HG03045 (cell line): ENCODE results near the gene OR6C65.
"Not testable (repeated sequence)": the region's sequence is repeated elsewhere in the genome, so short reads cannot be mapped to it uniquely, and the experiment has no call there.

Experiments
- ATAC-seq: cut with Tn5 transposase; IDR thresholded peaks from one replicate; pipeline ENCODE4 v1.9.1; 2021; ENCODE audit warnings: mild to moderate bottlenecking, moderate library complexity; ENCODE audit not compliant: unreplicated experiment

OR6C65 gene

DNA sequence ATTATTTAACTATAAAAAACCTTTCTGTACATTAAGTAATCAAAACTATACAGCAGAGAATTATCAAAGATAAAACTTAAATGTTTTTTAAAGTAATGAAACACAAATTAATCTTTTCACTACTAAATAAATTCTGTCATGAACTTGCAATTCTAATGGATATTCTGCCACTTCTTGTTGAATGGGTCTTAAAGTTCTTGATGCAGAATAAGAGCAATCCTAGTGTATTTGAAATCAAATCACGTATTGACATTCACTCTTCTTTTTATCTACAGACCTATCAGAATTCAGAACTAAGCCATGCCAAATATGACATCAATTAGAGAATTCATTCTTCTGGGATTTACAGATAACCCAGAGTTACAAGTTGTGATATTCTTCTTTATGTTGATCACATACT is at the start of gene OR6C65:
Gene OR6C65 (plus strand): TSS at position 301 of the 400 bp plus-strand sequence. CDS start 0 bp downstream, at position 301.
- ATAC-seq: no peak

GRCh38 chr12:55355338-55355737 is 45.0 kb upstream of the OR6C65 start:
- not testable (repeated sequence) for ATAC-seq

DNA sequence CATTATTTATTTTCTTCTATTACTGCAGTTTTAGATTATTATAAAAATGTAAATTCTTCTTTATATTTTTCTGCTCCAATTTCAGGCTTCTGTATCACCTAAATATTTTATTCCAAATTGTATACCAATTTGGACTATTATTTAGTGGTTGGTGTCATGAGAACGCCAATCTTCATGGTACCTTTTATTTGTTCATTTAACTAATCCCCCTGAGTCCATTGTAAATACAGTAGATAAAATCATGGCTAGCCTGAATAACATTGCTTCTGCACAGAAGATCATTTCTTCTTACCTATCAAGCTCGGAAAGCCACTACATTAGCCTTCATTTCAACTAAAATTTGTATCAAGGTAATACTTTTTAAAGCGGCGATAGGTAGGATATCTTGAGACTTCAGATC is 37.7 kb upstream of the OR6C65 start, which contains the start of gene OR6C75:
Gene OR6C75 (plus strand): TSS at position 301 of the 400 bp plus-strand sequence. CDS start 2,136 bp downstream, outside the sequence.
- no peak for ATAC-seq

GRCh38 chr12:55365086-55365485 is 35.2 kb upstream of the OR6C65 start:
- ATAC-seq: no peak

- ATAC-seq: no peak
Observed at GRCh38 chr12:55372521-55372920, 27.8 kb upstream of the OR6C65 start.

GRCh38 chr12:55385891-55386290 is 14.4 kb upstream of the OR6C65 start:
- ATAC-seq: no peak

- no peak for ATAC-seq
Observed at GRCh38 chr12:55392032-55392795, 8.1 kb upstream of the OR6C65 start.

GRCh38 chr12:55396326-55396725 is 4.0 kb upstream of the OR6C65 start:
- no peak for ATAC-seq

DNA sequence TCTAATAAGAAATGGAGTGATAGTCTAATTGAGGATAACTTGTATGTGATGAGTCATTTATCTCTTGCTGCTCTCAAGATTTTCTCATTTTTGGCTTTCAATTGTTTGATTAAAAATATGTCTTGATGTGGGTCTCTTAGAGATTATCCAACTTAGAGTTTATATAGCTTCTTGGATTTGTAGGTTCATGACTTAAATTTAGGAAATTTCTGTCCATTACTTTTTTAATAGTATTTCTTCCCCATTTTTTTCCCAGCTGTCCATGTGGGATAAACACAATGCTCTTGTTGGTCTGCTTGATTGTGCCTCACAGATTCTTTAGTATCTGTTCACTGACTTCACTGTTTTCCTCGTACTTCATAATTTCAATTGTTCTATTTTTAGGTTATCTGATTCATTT is 7.5 kb downstream of the OR6C65 start:
- no peak for ATAC-seq

DNA sequence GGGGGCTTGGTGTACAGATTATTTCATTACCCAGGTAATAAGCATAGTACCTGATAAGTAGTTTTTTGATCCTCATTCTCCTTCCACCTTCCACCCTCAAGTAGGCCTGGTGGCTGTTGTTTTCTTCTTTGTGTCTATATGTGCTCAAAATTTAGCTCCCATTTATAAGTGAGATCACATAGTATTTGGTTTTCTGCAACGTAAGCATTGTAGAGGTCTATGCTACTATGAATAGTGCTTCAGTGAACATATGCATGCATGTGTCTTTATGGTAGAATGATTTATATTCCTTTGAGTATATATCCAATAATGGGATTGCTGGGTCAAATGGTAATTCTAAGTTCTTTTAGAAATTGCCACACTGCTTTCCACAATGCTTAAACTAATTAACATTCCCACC is 8.8 kb downstream of the OR6C65 start:
- ATAC-seq: not testable (repeated sequence)

- not testable (repeated sequence) for ATAC-seq
Observed at GRCh38 chr12:55412138-55412537, 11.8 kb downstream of the OR6C65 start.

GRCh38 chr12:55413498-55414388 is 13.4 kb downstream of the OR6C65 start:
- not testable (repeated sequence) for ATAC-seq

- ATAC-seq: not testable (repeated sequence)
Observed at GRCh38 chr12:55414396-55414823, 14.1 kb downstream of the OR6C65 start.

- ATAC-seq: not testable (repeated sequence)
Observed at GRCh38 chr12:55414889-55415288, 14.6 kb downstream of the OR6C65 start.

- ATAC-seq: no peak
Observed at GRCh38 chr12:55416961-55417360, 16.6 kb downstream of the OR6C65 start.

DNA sequence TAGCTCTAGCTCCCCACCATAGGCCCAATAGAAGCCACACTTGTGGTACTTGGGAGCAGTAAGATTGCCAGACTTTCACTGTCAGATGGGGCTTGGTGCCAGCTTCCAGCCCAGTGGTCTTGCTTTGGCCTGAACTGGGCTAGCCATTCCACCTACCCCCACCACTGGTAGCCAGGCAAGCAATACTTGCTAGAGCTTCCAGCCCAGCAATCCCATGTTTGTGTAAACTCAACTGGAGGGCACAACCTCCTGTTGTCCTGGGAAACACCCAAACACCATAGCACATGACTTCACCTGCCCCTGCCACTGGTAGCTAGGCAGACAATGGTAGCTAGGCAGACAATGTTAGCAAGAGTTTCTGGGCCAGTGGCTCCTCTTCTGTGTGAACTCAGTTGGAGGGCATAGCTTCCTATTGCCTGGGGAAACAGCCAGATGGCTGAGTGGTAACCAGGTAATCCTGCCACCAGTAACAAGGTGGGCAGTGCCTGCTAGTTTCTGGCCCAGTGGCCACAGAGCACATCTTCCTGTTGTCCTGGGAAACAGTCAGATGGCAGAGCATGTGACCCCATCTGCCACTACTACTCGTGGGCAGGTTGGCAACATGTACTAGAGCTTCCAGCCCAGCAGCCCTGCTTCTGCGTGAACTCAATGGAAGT is 20.1 kb downstream of the OR6C65 start:
- ATAC-seq: no peak

DNA sequence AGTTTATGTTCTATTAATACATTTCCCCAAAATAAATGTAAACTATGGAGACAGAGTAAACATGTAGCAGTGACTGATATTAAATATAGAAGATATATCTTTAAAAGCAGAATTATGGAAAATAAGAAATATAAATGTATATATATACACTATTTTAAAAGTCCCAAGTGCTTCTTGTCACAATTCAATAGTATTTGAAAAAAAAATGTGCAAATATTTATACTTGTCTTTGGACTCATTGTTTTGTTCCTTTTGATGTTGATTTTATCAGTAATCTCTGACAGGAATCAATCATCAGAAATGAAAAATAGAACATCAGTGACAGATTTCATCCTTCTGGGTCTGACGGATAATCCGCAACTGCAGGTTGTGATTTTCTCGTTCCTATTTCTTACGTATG is 25.6 kb downstream of the OR6C65 start, which contains the start of gene OR6C76:
Gene OR6C76 (plus strand): TSS at position 301 of the 400 bp plus-strand sequence. CDS start 0 bp downstream, at position 301.
- no peak for ATAC-seq

GRCh38 chr12:55428331-55429243 is 28.3 kb downstream of the OR6C65 start:
- ATAC-seq: no peak

GRCh38 chr12:55441233-55441632 is 40.9 kb downstream of the OR6C65 start:
- ATAC-seq: not testable (repeated sequence)

GRCh38 chr12:55443776-55444175 is 43.4 kb downstream of the OR6C65 start, which contains the start of gene OR6C2:
Gene OR6C2 (plus strand): TSS chr12:55444076. CDS start chr12:55452214, 8,138 bp downstream.
- ATAC-seq: no peak
